Stimulated activated CD8-positive, alpha-beta memory T cell treated with anti-CD3 and anti-CD28 coated beads, Interleukin-2, amount 100 ng/mL, for 48 hours (primary cell): Measurements from ENCODE around the gene PPP1R13B.

Experiments used
- DNase-seq, 2 donors: peaks; one replicate each; pipeline ENCODE4 v3.0.0-alpha.2; 2020; ENCODE audit warnings: low read depth in 2 of 2

PPP1R13B gene

GRCh38 chr14:103880348-103881267 is 33.2 kb upstream of the PPP1R13B start:
- DNase-seq = no peak

GRCh38 chr14:103879570-103880347 is 32.4 kb upstream of the PPP1R13B start:
- no peak for DNase-seq

DNA sequence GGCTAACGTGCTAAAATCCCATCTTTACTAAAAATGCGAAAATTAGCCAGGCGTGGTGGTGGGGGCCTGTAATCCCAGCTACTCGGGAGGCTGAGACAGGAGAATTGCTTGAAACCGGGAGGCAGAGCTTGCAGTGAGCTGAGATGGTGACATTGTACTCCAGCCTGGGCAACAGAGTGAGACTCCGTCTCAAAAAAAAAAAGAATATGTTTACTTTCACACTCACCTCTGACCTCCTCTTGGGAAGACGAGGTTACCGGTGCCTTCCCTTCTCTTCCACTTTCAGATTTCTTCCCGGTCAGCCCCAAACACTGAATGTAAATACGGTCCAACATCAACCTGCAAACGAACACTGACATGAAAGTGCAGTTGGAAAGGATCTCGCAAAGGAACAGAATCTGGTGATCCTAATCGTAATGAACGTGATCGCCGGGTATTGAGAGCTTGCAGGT is 31.8 kb upstream of the PPP1R13B start:
- no peak for DNase-seq

DNA sequence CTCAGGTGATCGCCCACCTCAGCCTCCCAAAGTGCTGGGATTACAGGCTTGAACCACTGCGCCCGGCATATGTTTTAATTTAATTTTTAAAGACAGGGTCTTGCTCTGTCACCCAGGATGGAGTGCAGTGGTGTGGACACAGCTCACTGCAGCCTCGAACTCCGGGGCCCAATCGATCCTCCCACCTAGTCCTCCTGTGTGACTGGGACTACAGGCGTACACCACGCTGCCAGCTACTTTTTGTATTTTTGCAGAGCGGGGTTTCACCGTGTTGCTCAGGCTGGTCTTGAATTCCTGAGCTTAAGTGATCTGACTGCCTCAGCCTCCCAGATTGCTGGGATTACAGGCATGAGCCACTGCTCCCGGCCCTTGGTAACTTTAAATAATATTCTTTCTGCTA is 30.8 kb upstream of the PPP1R13B start:
- no peak for DNase-seq

DNA sequence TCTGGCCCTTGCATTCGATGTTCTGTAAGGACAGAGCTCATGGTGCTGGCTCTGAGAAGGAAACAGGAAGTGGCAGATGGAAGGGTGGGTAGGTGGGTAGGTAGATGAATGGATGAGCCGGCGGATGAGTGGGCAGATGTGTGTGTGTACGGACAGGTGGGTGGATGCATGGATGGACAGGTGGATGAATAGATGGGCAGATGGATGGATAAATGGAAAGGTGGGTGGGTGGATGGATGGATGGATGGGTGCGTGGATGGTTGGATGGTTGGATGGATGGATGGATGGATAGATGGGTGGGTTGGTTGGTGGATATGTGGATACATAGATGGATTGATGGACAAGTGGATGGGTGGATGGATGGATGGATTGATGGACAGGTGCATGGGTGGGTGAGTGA is 27.6 kb upstream of the PPP1R13B start:
- no peak for DNase-seq

- DNase-seq = no peak
Observed at GRCh38 chr14:103872481-103873113, 25.2 kb upstream of the PPP1R13B start.

GRCh38 chr14:103871596-103872480 is 24.5 kb upstream of the PPP1R13B start:
- peak; percentile 75 to 80 for DNase-seq

GRCh38 chr14:103870891-103871595 is 23.7 kb upstream of the PPP1R13B start:
- DNase-seq = no peak

DNA sequence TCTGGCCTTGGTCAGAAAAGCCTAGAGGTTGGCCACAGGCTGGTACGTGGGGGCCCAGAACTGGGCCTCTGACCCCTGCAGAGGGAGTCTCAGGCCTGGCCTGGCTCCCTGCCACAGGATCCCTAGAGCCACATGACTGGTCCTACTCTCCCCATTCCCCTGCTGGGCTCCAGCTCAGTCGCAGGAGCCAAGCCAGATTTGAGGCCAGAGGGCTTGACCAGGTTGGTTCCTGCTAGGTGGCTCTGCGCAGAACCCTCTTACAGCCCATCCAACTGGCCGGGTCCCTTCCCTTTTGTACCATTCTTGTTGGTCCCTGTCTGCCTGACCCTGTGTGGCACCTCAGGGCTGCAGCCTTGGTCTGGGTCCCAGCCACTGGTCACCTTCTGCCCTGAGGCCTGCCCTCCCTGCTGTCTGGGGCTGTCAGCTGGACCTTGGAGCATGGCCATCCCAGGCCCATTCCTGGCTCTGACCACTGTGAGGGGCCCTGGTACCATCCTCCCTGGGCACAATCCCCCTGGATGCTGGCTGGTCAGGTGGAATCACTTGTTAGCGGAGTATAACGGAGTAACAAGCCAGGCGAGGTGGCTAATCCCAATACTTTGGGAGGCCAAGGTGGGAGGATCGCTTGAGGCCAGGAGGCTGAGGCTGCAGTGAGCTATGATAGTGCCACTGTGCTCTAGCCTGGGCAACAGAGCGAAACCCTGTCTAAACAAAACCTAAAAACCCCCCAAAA is 22.9 kb upstream of the PPP1R13B start:
- DNase-seq = no peak

DNA sequence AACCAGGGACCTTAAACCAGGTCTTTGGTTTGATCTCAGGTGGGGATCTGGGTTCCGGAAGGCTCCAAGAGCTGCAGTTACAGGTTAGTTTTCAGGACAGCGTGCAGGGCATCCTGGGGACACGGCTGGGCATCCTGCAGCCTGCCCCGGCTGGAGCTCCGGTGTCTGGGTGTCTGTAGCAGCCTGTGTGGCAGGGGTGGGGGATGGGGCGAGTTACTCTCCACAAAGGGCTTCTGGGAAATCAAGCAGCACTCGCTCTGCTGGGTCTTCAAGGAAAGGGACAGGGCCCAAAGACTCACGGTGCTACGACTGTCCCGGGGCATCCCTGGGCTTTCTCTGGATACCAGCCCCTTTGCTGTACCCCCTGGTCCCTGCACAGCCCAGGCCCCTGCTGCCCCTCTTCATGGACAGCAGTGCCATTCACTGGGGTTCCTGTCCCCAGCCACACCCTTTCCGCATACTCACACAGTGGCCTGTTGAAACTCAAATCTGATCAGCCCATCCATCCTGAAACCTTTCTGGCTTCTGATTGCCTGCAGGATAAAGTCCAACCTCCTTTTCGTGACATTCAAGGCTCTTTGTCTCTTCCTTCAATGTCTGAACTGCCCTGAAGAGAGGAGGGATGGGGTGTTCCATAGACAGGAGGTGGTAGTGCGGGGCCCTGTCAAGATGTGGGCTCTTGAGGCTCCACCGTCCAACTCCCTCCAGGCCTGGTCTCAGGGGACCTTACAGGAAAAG is 22.2 kb upstream of the PPP1R13B start:
- no peak for DNase-seq

GRCh38 chr14:103868242-103868897 is 21.0 kb upstream of the PPP1R13B start:
- no peak for DNase-seq

- no peak for DNase-seq
Observed at GRCh38 chr14:103867523-103867953, 20.2 kb upstream of the PPP1R13B start.

- DNase-seq = no peak
Observed at GRCh38 chr14:103867020-103867419, 19.6 kb upstream of the PPP1R13B start.

DNA sequence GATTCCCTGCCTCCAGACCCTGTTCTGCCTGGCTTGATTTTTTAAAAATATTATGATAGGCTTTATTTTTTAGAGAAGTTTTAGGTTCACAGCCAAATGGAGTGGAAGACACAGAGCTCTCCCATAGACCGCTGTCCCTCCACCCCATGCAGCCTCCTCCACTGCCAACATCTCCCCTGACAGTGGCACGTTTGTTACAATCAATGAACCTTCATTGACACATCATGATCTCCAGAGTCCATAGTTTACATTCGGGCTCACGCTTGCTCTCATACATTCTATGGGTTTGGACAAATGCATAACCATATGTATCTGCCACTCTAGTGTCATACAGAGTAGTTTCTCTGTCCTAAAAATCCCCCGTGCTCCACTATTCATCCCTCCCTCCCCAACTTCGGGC is 15.9 kb upstream of the PPP1R13B start:
- no peak for DNase-seq

DNA sequence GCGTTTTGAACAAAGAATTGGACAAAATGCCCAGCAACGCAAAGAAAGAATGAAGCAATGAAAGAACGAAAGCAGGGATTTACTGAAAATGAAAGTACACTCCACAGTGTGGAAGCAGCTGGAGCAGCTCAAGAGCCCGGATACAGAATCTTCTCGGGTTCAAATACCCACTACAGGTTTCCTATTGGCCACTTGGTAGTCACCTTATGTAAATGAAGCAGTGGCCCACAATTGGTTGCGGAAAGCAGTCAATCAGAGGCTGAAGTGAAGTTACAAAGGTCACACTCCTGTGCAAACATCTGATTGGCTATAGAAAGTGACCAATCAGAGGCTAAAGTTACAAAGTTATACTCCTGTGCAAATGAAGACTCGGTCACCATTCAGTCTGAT is 15.0 kb upstream of the PPP1R13B start:
- DNase-seq = no peak

GRCh38 chr14:103861413-103862392 is 14.3 kb upstream of the PPP1R13B start:
- no peak for DNase-seq

DNA sequence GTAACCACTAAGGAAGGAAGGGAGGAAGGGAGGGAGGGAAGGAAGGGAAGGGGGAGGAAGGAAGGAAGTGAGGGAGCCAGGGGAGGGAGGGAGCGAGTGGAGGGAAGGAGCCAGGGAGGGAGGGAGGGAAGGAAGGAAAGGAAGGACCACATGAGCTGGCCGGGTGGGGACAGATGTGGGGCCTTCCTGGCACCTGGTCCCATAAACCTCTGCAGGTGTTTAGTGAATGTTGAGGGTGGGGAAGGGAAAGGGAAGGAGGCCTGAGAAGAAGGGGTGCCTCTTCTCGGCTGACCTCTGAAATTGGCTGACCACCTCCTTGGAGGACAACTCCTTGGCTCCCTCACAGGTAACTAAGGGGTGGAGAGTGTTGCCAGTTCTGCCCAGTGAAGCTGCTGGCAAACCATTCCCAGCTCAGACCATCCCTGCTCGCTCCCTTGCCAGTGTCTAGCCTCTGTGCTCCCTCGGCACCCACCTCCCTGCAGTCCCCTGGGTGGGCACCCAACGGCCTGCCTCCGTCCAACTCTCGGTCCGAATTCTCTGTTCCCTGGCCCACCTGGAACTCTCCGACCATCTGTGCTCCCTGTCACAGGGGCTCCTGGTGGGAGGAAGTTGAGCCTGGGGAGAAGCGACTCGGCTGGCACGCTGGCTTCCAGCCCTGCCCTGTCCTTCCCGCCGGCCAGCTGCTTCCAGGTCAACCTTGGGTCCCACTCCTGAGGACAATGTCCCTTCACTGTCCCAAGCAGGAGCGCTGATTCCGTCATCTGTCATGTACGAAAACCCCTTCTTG is 12.2 kb upstream of the PPP1R13B start:
- DNase-seq = no peak
